GM18951 (cell line): ENCODE results near the gene CEP104.

Experiments used
- POLR2A ChIP-seq: IDR thresholded peaks from 4 replicates; pipeline ENCODE4 v1.6.1; 2011; ENCODE audit warnings: mild to moderate bottlenecking; ENCODE audit not compliant: insufficient read length, insufficient read depth; ENCODE audit errors: extremely low read depth
- in situ Hi-C: fragments of 300-500 bp; cut with MboI; formaldehyde crosslinking; loops from one replicate; pipeline ENCODE4 v1.12.0; 2022; ENCODE audit warnings: low sequenced_read_pairs, mixed read lengths, inconsistent platforms; ENCODE audit not compliant: unreplicated experiment

Gene CEP104

DNA sequence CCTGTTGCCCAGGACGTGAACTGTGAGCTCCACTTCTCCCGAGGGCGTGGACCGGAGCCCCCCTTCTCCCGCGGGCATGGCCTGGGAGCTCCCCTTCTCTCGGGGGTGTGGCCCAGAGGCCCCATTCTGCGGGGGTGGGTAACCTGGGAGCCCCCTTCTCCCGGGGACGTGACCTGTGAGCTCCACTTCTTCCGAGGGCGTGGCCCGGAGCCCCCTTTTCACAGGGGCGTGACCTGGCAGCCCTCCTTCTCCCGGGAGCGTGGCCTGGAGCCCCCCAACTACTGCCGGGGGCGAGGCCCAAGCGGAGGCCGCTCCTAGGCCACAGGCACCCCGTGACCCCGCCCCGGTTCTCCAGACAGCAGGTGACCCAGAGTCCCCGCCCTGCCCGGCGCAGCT lies 42.7 kb upstream of the CEP104 start:
- in situ Hi-C loops, result loop anchor here (25.0 kb wide), 1 partner anchor 913 kb away; no protein-coding TSS in a partner anchor
- TF ChIP-seq POLR2A, result no peak

DNA sequence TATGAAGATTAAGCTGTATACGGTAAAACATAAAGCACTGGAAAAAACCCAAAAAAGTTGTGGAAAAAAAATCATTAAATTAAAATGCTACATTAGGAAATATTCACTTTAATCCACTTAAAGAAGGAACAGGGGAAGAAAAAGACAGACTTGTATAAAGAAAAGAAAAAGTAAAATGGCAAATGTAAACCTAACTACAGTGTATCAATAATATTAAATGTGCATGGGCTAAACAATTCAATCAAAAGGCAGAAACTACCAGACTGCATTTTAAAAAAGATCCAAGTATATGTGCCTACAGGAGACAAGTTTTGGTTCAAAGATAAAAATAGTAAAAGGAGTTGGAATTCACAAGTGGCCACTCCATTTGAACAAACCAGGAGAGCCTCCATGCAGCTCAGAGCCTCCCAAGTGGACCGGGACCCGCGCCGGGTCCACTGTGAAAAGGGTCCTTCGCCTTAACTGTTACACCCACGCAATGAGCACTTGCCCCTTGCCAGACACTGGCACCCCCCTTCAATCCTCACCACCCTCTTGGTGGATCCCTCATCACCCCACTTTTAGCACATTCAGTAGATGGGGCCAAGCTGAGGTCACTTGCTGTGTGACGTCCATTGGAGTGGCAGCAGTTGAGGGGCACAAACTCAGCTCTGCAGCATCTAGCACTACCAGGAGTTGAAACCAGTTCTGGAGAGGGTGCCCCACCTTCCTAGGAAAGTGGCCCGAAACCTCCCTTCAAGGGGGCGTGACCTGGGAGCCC lies 42.2 kb upstream of the CEP104 start:
- in situ Hi-C loops, result no loop called here
- TF ChIP-seq POLR2A, result no peak

DNA sequence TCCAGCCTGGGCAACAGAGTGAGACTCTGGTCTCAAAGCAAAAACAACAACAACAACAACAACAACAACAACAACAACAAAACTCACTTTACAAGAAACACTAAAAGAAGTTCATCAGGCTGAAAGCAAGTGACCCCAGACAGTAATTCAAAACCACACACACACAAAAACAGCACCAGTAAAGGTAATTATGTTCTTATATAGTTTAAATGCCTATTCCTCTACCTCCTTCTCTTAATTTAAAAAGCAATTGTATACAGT lies 41.4 kb upstream of the CEP104 start:
- in situ Hi-C loops, result no loop called here
- TF ChIP-seq POLR2A, result no peak

DNA sequence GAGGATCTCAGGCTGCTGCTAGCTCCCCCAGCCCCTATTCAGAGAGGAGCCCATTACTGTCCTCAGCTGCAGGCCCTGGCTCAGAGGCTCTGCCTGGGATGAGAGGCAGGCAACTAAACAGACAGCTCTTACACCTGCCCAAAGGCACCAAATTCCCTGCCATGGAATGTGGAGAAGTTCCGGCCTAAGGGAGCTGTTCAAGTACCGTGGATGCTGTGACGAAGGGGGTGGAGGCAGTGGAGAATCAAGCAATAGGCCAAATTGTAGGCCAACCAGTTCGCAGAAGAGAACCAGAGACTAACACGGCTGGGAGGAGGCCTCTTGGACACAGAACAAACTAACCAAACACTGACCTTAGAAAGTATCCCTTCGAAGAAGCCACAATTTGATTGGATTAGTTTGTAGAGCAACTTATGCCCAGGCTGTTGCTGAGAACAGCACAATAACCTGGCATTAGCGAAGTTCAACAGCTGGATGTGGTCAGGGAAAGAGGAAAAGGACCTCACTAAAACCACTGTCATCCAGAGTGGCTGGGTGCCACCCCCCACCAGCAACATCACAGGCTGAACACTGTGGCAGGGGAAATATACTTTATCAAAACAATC lies 39.5 kb upstream of the CEP104 start:
- no peak for TF ChIP-seq POLR2A
- in situ Hi-C loops, result no loop called here

DNA sequence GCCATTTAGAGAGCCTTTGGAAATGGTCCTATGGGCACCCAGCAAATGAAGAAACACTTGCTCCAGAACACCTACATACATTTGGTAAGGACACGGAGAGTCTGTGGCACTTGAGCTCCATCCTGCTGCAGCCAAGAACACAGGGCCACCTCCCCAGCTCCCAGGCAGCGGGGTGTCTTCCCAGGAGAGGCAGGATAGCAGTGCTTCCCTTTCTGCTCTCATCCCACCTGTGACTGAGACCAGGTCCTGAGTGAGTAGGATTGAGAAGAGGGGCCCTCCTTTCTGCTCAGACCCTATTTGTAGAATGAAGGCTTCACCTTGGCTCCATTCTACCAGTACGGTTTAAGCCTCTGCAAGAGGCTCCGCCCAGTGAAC lies 38.9 kb upstream of the CEP104 start:
- in situ Hi-C loops, result no loop called here
- no peak for TF ChIP-seq POLR2A

DNA sequence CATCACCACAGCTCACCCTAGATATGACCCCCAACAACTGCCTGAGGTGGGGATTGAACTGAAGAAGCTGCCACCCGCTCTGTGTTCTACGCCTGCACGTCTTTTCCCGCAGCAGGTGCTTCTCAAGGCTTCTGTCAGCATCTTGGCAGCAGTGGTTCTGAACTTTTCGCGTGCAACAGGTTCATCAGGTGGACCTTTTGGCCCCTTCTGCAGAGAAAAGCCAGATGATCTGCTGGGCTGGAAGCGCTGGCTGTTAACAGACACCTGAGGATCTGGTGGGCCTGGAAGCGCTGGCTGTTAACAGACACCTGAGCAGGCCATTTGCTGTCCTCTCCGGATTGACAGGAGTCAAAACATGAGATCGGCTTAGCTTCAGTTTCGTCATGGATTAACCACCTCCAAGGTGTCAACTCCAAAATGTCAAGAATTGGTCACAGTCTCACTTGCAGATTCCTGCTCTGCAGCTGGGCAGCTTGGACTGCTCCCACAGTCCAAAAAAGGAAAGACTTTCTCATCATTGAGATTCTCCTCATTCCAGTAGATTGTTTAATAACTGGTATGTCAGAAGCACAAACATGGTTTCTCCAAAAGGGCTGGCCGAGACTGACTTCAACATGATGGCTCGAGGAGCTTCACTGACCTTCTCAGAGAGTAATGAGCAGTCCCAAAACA lies 38.4 kb upstream of the CEP104 start:
- TF ChIP-seq POLR2A, result no peak
- in situ Hi-C loops, result no loop called here

DNA sequence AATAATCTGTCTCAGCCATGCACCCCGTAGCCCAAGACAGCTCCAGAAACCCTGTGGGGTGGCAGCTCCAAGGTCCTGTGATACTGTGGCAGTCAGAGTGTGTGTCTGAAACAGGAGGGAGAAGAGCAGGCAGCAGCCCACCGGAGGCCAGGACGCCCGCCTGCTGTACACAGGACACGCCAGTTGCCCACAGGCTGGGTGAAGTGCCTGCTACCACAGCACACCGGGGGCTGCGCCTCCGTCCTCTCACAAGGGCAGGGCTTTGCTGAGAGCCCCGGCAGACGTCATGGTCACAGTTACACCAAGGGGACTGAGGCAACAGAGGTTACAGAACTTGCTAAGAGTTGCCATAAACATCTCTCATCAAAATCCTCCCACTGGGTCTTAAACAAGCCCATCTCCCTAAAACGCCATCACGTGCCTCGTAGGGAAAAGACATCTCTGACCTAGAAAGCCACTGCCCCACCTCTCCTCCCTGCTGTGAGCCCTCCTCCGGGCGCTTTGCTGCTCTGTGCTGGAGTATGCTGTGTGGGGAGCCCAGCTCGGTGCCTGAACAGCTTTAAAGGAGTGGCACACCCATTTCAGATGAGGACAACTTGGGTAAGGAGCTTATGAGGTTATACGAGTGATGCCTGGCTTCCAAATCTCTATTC lies 37.7 kb upstream of the CEP104 start:
- in situ Hi-C loops, result no loop called here
- TF ChIP-seq POLR2A, result no peak

DNA sequence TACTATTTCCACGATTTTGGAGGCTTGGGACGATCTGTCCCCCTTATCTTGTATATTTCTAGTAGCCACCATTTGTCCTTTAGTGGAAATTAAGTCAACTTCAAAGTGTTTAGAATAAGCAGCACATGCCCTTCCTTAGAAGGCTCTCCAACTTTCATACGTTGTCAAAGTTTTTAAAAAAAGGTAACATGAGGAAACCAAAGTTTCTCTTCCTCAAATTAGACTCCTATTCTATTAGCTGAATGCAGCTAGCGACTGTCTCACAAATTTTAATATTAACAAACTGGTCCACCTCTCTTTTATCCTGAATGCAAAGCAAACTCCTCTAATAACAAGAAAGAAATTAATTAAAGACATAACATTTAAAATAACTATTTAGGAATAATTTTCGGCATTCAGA lies 36.2 kb upstream of the CEP104 start:
- in situ Hi-C loops, result no loop called here
- TF ChIP-seq POLR2A, result no peak

DNA sequence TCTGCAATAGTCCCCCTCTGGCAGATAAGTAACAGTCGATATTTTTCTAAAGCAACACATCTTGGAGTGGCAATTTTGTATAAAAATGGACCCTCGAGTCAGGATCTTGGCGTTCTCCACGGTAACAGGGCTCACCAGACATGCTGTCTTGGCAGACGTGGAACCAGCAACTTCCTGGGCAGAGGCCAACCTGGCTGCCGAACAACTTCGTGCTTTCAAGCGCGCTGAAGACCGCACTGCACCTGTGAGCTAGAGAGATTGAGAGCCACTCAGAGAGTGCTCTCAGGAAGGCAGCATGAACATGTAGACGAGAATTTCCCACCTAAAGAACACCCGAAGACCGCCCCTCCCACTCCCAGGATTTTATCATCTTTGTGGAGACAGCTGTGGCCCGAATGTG lies 35.7 kb upstream of the CEP104 start:
- in situ Hi-C loops, result no loop called here
- no peak for TF ChIP-seq POLR2A

DNA sequence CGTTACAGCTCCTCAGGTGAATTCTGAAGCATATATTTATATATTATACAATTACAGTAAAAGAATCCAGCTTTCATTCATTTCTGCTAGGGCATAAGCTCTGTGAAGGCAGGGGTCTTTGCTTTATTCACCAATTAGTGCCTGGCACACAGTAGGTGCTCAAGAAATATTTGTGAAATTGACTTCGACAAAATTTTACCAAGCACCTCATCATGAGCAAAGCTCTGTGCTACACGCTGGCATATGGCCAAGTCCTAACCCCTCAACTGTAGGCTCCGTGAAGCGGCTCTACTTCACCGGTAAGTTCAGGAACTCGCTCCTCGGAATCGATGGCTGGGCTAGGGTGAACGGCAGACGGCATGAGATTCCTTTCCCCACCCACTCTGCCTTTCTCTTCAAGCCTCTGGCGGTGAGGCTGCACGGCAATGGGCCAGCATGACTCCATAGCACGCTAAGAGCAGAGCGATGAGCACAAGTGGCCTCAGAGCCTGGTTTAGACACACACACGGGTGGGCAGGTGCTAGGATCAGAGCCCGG lies 34.4 kb upstream of the CEP104 start:
- no peak for TF ChIP-seq POLR2A
- in situ Hi-C loops, result no loop called here

DNA sequence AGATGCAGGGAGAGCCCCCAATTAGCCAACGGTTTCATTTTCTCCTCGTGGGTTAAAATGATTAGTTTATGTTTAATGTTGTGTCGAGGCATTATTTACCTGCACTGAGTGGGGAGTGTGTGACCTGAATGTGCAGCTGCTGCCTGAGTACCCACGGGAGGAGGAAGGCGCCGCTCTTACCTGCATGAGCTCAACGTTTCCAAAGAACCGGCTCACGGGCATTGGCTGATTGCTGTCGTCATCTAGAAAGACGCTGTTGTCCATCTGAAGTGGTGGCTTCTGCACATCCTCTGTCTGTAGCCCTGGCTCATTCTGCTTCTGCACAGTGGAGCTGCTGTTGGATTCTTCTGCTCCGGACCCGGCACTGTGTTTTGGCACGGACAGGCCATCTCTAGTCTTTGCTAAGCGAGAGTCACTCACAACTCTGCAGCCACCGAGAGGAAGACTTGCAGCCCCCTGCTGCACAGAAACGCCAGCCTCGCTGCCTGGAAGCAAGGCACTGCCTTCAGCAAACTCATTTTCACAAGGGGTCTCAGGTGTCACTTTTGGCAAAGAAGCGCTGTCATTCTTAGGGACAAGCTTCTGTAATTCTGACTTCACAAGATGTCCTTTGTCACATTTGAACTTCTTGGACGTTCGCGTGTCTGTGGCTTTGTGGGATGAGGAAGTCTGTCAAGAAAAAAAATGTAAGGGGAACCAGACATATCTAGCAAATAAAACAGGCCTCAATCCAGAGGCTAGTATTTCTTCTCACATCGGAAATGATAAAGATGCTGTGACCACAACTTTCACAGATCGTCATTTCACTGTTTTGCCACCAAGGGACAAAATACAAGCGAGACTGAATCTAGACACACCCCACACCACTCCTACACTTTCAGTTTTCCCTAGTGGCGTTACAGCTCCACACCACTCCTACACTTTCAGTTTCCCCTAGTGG lies 33.6 kb upstream of the CEP104 start:
- TF ChIP-seq POLR2A, result no peak

DNA sequence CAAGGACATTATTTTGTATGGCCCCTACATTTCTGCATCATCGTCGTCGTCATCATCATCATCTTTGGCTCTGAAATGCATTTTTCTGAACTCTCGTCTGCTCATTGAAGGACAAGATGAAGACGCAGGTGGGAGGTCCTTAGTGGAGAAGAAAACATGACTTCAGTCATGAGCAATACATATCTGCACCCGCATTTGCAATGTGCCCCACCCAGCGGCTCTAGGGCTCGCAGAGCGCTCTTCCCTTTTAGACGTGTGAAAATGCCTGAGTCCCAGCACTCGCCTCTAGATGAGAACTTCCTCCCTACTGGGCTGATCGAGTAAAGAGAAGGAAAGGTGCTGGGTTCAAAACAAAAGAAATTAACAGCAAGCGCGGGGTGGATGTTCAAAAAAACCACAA lies 32.9 kb upstream of the CEP104 start:
- no peak for TF ChIP-seq POLR2A
- in situ Hi-C loops, result no loop called here

More for the DNA sequence above, 33.6 kb upstream of the CEP104 start:
- in situ Hi-C loops, result no loop called here
